DND-41 (cell line): ENCODE data around the gene CYP4F22.

ENCODE experiments used
- ATAC-seq: fragments of 200-7000 bp; cut with Tn5 transposase; 3 replicates; pipeline ENCODE4 v1.9.1; 2021; ENCODE audit warnings: low read depth; ENCODE audit not compliant: insufficient read depth
- DNase-seq: peaks from one replicate; pipeline ENCODE4 v3.0.0-alpha.2; 2020
- H2AFZ ChIP-seq: 2 replicates; pipeline ENCODE4 v1.6.0; 2012; ENCODE audit warnings: low read depth, low read length
- H3K27ac ChIP-seq: 2 replicates; pipeline ENCODE4 v1.5.1; 2012; ENCODE audit warnings: low read length, inconsistent platforms
- H3K27me3 ChIP-seq: fragments of 200-600 bp; sonication (generic); 2 replicates; pipeline ENCODE4 v1.6.0; 2012; ENCODE audit warnings: low read length, mild to moderate bottlenecking, inconsistent platforms; ENCODE audit not compliant: insufficient read depth, poor library complexity
- H3K36me3 ChIP-seq: 2 replicates; pipeline ENCODE4 v1.5.1; 2012; ENCODE audit warnings: low read length, inconsistent platforms; ENCODE audit not compliant: insufficient read depth
- H3K4me1 ChIP-seq: 2 replicates; pipeline ENCODE4 v1.5.1; 2012; ENCODE audit warnings: mild to moderate bottlenecking, low read length; ENCODE audit not compliant: insufficient read depth
- H3K4me2 ChIP-seq: 2 replicates; pipeline ENCODE4 v1.6.0; 2012; ENCODE audit warnings: mild to moderate bottlenecking, moderate library complexity, low read length, inconsistent platforms; ENCODE audit not compliant: insufficient read depth
- H3K4me3 ChIP-seq, 2 experiments: fragments of 200-600 bp in 1 of 2; shearing (Covaris generic) in 1 of 2; 2 replicates each; pipeline ENCODE4 v1.5.1; 2012 to 2016; ENCODE audit warnings: inconsistent platforms in 2 of 2, low read length in 2 of 2, mild to moderate bottlenecking in 2 of 2, low read depth in 1 of 2, moderate library complexity in 1 of 2
- H3K79me2 ChIP-seq: 2 replicates; pipeline ENCODE4 v1.6.0; 2012; ENCODE audit warnings: low read length, inconsistent platforms; ENCODE audit not compliant: insufficient read depth
- H3K9ac ChIP-seq: 2 replicates; pipeline ENCODE4 v1.6.0; 2012; ENCODE audit warnings: low read depth, mild to moderate bottlenecking, inconsistent platforms, low read length, moderate library complexity
- H3K9me3 ChIP-seq: 2 replicates; pipeline ENCODE4 v1.5.1; 2012; ENCODE audit warnings: low read length, moderate library complexity, mild to moderate bottlenecking, inconsistent platforms; ENCODE audit not compliant: insufficient read depth, severe bottlenecking
- H4K20me1 ChIP-seq: 2 replicates; pipeline ENCODE4 v1.6.0; 2012; ENCODE audit warnings: low read length; ENCODE audit not compliant: insufficient read depth
- EZH2 ChIP-seq: IDR thresholded peaks from 3 replicates; pipeline ENCODE4 v1.6.1; 2012; ENCODE audit warnings: borderline replicate concordance, low read depth, mild to moderate bottlenecking, moderate library complexity, low read length, inconsistent platforms; ENCODE audit not compliant: severe bottlenecking
- TF ChIP-seq, protein P1 (sequence below): IDR thresholded peaks from 2 replicates; pipeline ENCODE4 v1.5.1; 2012; ENCODE audit warnings: borderline replicate concordance, low read length, moderate library complexity, mild to moderate bottlenecking; ENCODE audit not compliant: poor library complexity, severe bottlenecking; ENCODE audit errors: extremely low read depth

Gene CYP4F22

DNA sequence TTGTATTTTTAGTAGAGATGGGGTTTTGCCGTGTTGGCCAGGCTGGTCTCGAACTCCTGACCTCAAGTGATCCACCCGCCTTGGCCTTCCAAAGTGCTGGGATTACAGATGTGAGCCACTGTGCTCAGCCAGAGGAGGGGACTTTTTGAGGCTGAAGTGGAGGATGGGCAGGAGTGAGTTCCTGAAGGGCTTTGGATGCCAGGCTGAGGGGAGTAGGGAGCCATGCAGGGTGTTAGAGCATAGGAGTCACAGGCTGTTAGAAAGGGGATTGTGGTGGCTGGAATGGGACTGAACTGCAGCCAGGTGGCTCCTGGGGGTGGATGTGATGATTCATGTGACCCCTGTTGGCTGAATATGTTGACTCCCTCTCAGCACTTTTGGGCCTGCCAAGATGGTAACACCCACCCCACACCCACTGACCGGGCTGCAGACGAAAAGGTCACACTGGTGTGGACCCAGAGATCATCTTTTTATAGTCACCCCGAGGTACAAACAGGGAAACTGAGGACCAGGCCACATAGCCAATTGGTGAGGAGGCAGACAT, 11.2 kb downstream of the CYP4F22 start:
- no peaks in the 10 kb centered on the region for H3K27me3 ChIP-seq
- no peak for TF ChIP-seq EZH2
- TF ChIP-seq, protein P1, sequence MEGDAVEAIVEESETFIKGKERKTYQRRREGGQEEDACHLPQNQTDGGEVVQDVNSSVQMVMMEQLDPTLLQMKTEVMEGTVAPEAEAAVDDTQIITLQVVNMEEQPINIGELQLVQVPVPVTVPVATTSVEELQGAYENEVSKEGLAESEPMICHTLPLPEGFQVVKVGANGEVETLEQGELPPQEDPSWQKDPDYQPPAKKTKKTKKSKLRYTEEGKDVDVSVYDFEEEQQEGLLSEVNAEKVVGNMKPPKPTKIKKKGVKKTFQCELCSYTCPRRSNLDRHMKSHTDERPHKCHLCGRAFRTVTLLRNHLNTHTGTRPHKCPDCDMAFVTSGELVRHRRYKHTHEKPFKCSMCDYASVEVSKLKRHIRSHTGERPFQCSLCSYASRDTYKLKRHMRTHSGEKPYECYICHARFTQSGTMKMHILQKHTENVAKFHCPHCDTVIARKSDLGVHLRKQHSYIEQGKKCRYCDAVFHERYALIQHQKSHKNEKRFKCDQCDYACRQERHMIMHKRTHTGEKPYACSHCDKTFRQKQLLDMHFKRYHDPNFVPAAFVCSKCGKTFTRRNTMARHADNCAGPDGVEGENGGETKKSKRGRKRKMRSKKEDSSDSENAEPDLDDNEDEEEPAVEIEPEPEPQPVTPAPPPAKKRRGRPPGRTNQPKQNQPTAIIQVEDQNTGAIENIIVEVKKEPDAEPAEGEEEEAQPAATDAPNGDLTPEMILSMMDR: no peak
- no peaks in the 10 kb centered on the region for H3K79me2 ChIP-seq
- no peak overlapping the region for H3K4me2 ChIP-seq
- no peaks in the 10 kb centered on the region for H4K20me1 ChIP-seq
- no peak overlapping the region for H3K4me3 ChIP-seq
- ATAC-seq (no peak), DNase-seq (no peak)
- H3K9me3 ChIP-seq: peaks cover 11% of the 10 kb centered on the region
- H3K36me3 ChIP-seq: no peaks in the 10 kb centered on the region
- H2AFZ ChIP-seq: no peak overlapping the region
- peaks cover 9% of the 10 kb centered on the region for H3K4me1 ChIP-seq
- no peak overlapping the region for H3K9ac ChIP-seq
- no peak overlapping the region for H3K27ac ChIP-seq

DNA sequence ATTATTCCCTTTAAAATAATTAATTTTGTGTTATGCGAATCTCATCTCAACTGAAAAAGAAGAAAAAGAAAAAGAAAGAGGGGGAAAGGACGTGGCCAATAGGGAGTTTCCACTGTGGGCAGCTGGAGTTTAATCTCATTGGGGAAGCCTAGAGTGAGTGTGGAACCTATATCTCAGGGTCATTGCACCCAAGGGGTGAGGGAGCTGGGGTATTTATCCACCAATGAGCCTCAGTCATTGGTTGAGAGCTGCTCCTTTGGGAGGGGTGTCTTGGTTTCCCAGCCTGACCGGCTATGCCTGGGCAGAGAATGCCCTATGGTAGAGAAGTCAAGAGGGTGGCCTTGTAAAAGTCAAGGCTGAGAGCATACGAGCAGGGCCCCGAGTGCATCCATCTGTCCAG, 16.5 kb downstream of the CYP4F22 start:
- H3K4me2 ChIP-seq: no peak overlapping the region
- no peaks in the 10 kb centered on the region for H3K36me3 ChIP-seq
- H3K4me1 ChIP-seq: no peaks in the 10 kb centered on the region
- no peak overlapping the region for H3K4me3 ChIP-seq
- no peak overlapping the region for H3K27ac ChIP-seq
- H2AFZ ChIP-seq: no peak overlapping the region
- no peaks in the 10 kb centered on the region for H3K9me3 ChIP-seq
- H3K27me3 ChIP-seq: no peaks in the 10 kb centered on the region
- H3K79me2 ChIP-seq: no peaks in the 10 kb centered on the region
- ATAC-seq (no peak), DNase-seq (no peak)
- no peak overlapping the region for H3K9ac ChIP-seq
- H4K20me1 ChIP-seq: no peaks in the 10 kb centered on the region
- TF ChIP-seq, protein P1: no peak
- no peak for TF ChIP-seq EZH2

DNA sequence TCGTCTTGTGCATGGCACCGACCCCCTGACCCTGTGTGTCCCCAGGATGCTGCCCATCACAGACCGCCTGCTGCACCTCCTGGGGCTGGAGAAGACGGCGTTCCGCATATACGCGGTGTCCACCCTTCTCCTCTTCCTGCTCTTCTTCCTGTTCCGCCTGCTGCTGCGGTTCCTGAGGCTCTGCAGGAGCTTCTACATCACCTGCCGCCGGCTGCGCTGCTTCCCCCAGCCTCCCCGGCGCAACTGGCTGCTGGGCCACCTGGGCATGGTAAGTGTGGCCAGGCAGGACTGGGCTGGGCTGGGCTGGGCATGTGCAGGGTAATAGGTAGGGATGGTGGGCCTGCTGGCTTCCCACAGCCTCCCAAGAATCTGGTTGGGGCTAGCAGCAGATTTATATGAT, 17.0 kb downstream of the CYP4F22 start:
- ATAC-seq: no peak
- no peaks in the 10 kb centered on the region for H3K4me1 ChIP-seq
- H2AFZ ChIP-seq: no peak overlapping the region

More for the DNA sequence above, 17.0 kb downstream of the CYP4F22 start:
- no peak overlapping the region for H3K4me2 ChIP-seq
- no peak for TF ChIP-seq EZH2
- TF ChIP-seq, protein P1: no peak
- H3K4me3 ChIP-seq: no peak overlapping the region
- no peaks in the 10 kb centered on the region for H3K27me3 ChIP-seq
- no peak overlapping the region for H3K9ac ChIP-seq
- H4K20me1 ChIP-seq: no peaks in the 10 kb centered on the region
- H3K79me2 ChIP-seq: no peaks in the 10 kb centered on the region
- no peak overlapping the region for H3K27ac ChIP-seq
- no peak for DNase-seq
- H3K9me3 ChIP-seq: no peaks in the 10 kb centered on the region
- H3K36me3 ChIP-seq: no peaks in the 10 kb centered on the region
